Muscle of leg (tissue), 11 donors: ENCODE measurements around the gene RAD51B. TPM values are rescaled to one million over a fixed set of nuclear protein-coding genes. Genes with fewer than 3 reads are reported as not detected.

Experiments
- DNase-seq: peaks from one replicate; pipeline ENCODE4 v3.0.0; 2013
- H3K27ac ChIP-seq: one replicate; pipeline ENCODE4 v1.5.1; 2013; ENCODE audit warnings: mild to moderate bottlenecking, low read length, control low read depth
- H3K27me3 ChIP-seq: one replicate; pipeline ENCODE4 v1.6.1; 2013; ENCODE audit warnings: low read length; ENCODE audit not compliant: control insufficient read depth, insufficient read depth
- H3K36me3 ChIP-seq: one replicate; pipeline ENCODE4 v1.6.1; 2013; ENCODE audit warnings: low read length; ENCODE audit not compliant: control insufficient read depth, insufficient read depth
- H3K4me1 ChIP-seq: one replicate; pipeline ENCODE4 v1.6.1; 2013; ENCODE audit warnings: low read length; ENCODE audit not compliant: control insufficient read depth, insufficient read depth
- H3K4me3 ChIP-seq: one replicate; pipeline ENCODE4 v1.5.1; 2013; ENCODE audit warnings: low read length, control low read depth
- H3K9me3 ChIP-seq: replicated peaks from 2 replicates; pipeline ENCODE4 v1.6.1; 2013; ENCODE audit warnings: low read depth, low read length; ENCODE audit not compliant: control insufficient read depth
- whole genome bisulfite sequencing: methylation state at CpG from one replicate; pipeline ENCODE4 v1.1.5; 2013; ENCODE audit warnings: missing lambda C conversion rate; ENCODE audit not compliant: insufficient coverage; 5-methylcytosine and 5-hydroxymethylcytosine counted together
- polyA plus RNA-seq, 8 donors: library from polyadenylated mRNA; unstranded; fragments of 120-200 nt; gene quantifications; one replicate each; pipeline versions ENCODE4 v1.2.1 to v1.2.3, GENCODE V29; 2013; ENCODE audit warnings: inconsistent platforms in 1 of 8, low replicate concordance in 1 of 8; ENCODE audit not compliant: insufficient read length in 8 of 8, insufficient read depth in 1 of 8
- total RNA-seq: library from RNA; stranded (reverse); fragments of 120-200 nt; gene quantifications from one replicate; pipeline ENCODE4 v1.2.4, GENCODE V29; 2013

The RAD51B gene
- total and polyA plus RNA-seq, 9 donors, result 6.0 to 16.5 (median 7.2) TPM

DNA sequence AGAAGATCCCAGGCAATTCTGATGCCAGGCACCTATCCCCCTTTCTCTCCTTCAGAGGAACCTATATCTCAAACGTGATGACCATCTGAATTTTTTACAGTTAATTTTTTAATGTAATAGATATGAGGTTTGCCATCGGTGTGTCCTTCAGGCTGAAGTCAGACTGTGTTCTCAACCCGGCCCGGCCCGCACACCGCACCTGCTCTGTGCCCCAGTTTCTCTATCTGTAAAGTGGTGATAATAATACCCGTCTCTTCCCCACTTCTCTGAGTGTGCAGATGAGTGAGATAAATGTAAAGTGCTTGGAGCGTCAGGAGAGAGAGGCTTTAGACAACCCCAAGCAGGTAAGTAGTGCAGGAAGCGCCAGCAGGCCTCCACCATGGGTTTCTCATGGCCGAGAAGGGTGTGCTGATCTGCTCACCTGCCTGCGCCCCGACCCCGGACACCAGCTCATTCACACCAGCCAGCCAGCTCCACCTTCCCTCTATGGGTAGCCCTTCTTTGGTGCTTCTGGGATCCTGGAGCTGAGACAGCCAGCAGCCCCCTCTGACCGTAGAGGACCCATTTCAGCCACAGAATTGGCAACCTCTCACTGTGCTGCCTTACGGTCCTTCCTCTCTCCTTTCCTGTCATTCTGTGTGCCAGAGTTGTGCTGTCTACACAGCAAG is 893.3 kb downstream of the RAD51B start:
- 91% methylated on average over 7 of the region's 15 CpGs for WGBS
- no peaks in the 10 kb centered on the region for H3K27me3 ChIP-seq
- no peak overlapping the region for H3K4me3 ChIP-seq
- H3K4me1 ChIP-seq, result peaks cover 14% of the 10 kb centered on the region
- no peaks in the 10 kb centered on the region for H3K9me3 ChIP-seq
- DNase-seq, result no peak
- no peaks in the 10 kb centered on the region for H3K36me3 ChIP-seq
- H3K27ac ChIP-seq, result no peak overlapping the region

DNA sequence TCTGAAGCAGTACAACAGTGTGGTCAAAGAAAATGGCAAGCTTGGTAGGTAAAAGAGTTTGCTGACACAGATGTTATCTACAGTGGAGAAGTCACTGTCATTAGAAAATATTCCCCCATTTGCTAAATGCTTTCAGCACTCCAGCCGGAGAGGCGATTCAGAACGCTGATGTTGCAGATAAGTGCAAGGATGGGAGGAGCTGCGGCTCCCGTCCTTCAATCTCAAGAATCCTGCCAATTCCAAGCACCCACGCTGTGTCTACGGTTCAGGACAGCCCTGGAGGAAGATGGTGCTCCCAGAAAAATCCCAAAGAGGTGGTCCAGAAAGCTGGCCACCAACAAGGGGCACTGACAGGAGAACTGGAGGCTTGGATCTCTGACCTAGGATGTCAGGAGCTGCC is 894.2 kb downstream of the RAD51B start:
- H3K4me3 ChIP-seq, result no peak overlapping the region
- H3K4me1 ChIP-seq, result peaks cover 14% of the 10 kb centered on the region
- H3K27me3 ChIP-seq, result no peaks in the 10 kb centered on the region
- H3K9me3 ChIP-seq, result no peaks in the 10 kb centered on the region
- 73% methylated on average over 2 of the region's 7 CpGs for WGBS
- no peaks in the 10 kb centered on the region for H3K36me3 ChIP-seq
- H3K27ac ChIP-seq, result no peak overlapping the region
- no peak for DNase-seq

DNA sequence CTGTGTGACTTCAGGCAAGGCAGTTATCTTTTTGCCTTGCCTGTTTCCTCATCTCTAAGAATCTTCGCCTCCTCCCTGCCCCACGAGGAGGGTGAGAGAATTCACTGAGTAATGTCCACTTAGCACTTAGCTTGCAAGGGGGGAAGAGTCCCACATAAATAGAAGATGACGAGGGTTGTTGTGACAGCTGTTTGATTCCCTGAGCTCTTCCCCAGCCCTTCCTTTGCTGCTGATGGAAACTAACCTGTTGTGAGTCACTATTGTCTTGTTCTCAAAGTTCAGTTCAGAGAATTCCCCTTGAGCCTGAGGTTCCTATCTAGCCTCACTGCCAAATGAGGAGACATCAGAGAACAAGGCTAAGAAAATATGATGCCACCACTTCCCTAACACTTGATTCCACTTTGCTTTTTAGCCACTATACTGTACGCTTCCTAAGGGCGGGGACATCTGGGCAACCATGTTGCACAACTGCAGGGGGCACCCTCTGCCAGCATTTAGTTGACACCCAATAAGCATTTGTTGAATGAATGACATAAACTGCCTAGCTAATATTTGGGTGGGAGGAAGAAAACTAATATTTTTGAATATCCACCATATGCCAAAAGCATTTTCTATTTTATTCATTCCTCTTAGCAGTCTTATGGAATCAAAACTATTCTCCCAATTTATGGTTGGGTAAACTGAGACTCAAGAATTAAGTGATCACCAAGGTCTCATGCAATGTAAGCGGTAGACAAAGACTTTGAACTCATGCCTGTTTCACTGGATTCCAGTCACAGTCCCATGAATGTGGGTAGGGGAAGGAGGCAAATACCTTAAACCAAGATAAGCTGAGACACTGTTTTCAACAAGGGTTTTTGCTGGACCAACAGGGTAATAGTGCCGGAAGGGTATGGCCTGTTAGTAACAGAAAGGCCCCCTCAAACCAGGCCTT is 895.7 kb downstream of the RAD51B start:
- peak overlapping the region; percentile 1 for H3K27ac ChIP-seq
- peaks cover 3% of the 10 kb centered on the region for H3K9me3 ChIP-seq
- H3K4me3 ChIP-seq, result no peak overlapping the region
- peaks cover 14% of the 10 kb centered on the region for H3K4me1 ChIP-seq
- DNase-seq, result no peak
- no peaks in the 10 kb centered on the region for H3K36me3 ChIP-seq
- H3K27me3 ChIP-seq, result no peaks in the 10 kb centered on the region
- 100% methylated on average over 1 of the region's 7 CpGs for WGBS

DNA sequence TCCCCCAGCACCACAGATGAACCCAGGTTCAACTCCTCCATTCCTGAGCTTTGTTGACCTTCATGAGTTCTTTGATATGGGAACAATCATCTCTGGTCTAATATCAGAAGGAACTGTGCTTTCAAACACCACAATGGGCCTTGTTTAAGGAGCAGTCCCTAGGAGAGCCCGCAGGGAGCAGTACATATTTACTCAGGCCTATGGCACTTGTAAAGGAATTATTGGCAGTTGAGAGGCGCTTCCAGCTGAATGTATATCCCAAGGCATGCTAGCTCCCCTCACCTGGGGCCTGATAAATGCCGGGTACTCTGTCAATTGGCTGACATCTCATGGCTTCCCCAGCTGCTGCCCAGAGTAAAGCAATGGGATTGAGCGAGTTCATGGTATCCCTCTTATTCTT is 897.1 kb downstream of the RAD51B start:
- H3K9me3 ChIP-seq, result peaks cover 6% of the 10 kb centered on the region
- peaks cover 11% of the 10 kb centered on the region for H3K4me1 ChIP-seq
- H3K27ac ChIP-seq, result no peak overlapping the region
- no peak overlapping the region for H3K4me3 ChIP-seq
- 67% methylated on average over 2 of the region's 4 CpGs for WGBS
- no peaks in the 10 kb centered on the region for H3K27me3 ChIP-seq
- no peaks in the 10 kb centered on the region for H3K36me3 ChIP-seq
- DNase-seq, result no peak

DNA sequence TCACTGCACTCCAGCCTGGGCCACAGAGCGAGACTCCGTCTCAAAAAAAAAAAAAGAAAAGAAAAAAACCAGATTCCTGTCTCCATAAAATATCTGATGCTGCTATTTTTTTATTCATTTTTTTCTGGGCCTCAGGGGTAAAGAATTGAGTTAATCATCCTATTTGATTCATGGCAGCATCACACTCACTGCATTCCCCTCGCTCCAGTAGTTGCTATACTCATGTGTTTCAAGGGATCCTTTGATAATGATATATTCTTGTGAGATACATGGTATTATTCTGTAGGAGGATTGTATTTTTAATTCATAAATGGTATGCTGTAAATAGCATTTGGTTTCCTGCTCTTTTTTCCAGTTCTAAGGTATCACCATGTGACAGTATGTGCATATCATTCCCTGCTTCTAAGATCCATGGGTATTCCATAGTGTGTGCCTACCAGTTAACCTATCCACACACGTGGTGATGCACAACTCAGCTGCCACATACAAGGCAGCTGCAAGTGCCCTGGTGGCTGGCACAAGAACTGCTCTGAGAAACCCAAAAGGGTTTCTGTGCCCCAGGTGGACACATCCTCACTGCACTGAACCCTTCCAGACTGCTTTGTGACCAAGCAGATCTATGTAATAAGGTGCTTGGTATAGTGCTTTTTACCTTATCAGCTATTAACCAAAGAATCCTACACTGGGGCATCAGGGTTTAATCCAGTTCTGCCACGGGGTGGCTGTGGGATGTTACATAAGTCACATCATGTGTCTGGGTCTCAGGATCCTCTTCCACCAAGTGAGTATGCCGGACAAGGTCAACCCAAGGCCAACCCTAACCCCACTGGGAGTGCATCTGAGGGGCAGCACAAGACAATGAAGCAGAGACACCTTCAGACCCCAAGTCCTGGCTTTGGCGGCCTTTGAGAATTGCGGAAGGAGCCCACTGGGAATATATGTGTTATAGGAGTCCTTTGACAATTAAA is 898.7 kb downstream of the RAD51B start:
- Histone ChIP-seq H3K27me3 (no peaks in the 10 kb centered on the region), H3K4me1 (peaks cover 10% of the 10 kb centered on the region), H3K36me3 (no peaks in the 10 kb centered on the region), H3K27ac (no peak overlapping the region), H3K4me3 (no peak overlapping the region), H3K9me3 (peaks cover 6% of the 10 kb centered on the region)
- DNase-seq, result no peak
- WGBS, result 85% methylated on average over 3 of the region's 8 CpGs

DNA sequence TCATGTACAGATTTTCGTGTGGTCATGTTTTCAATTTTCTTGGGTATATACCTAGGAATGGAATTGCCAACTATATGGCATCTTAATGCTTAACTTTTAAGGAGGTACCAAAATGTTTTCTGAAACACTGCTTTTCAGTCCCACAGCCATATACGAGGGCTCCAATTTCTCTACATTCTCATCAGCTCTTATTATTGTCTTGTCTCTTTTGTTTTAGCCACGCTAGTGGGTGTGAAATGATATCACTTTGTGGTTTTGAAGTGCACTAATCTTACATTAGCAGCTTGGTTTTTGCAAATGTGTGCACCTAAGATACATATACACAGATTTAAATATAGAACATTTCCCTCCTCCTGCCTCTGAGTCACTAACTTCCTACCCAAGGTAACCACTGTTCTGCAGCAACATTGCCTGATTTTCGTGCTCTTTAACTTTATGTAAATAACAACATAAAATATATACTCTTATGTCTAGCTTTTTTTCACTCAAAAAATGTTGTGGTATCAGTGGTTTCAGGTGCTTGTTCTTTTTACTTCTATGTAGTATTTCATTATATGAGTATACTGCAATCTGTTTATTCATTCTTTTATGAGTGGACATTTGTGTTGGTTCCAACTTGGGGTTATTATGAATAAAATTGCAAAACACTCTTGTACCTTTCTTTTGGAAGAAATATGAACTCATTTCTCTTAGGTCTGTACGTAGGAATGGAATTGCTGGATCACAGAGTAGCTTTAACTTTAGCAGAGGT is 900.2 kb downstream of the RAD51B start:
- Histone ChIP-seq H3K36me3 (no peaks in the 10 kb centered on the region), H3K27me3 (no peaks in the 10 kb centered on the region), H3K4me1 (peaks cover 10% of the 10 kb centered on the region), H3K4me3 (no peak overlapping the region), H3K27ac (no peak overlapping the region), H3K9me3 (peaks cover 6% of the 10 kb centered on the region)
- no peak for DNase-seq
- no CpG with 5 or more reads among the region's 5 CpGs for WGBS

DNA sequence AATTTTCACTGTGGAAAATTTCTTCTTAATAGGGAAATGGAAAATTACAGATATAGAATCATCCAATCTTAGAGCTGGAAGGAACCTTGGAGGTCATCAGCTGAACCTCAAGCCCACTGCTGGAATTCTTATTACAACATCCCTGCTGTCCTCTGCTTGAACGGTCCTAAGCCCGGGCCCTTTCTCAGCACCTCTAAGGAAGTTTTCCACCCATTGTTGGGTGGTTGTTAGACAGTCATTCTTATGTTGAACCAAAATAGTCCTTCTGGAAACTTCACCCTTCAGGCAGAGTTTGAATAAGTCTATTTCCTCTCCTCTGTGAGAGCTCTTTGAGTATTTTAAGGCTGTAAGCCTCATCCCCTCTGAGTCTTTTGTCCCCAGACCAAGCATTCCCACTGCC is 902.6 kb downstream of the RAD51B start:
- H3K4me1 ChIP-seq, result peaks cover 2% of the 10 kb centered on the region
- no CpG with 5 or more reads among the region's 2 CpGs for WGBS
- H3K27me3 ChIP-seq, result no peaks in the 10 kb centered on the region
- H3K36me3 ChIP-seq, result no peaks in the 10 kb centered on the region
- no peak for DNase-seq
- H3K9me3 ChIP-seq, result peaks cover 6% of the 10 kb centered on the region
- no peak overlapping the region for H3K4me3 ChIP-seq
- H3K27ac ChIP-seq, result no peak overlapping the region

DNA sequence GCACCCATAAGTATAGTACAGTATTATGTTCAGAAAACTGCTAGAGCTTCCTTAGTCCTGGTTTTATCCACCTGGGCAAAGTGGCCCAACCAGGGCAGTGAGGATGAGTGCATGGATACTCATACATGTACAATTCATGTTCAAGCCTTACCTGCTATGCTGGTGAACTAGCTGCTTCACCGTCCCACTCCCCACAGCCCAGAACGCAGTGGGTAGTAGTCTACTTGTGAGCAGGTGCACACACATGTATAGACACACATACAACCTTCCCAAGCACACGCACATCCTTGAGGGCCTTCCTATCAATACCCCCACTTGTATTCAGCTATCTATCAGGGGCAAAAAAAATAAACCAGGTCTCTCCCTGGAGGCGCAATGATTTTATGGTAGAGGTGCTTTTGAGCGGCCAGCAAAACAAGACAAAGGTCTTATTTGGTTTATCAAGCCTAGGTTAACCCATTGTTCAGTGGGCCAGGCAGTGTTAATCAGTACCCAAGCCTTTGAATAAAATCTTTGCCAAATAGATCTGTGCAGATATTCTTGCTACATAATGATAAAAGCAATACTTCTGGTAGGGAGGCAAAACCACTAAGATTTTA is 903.5 kb downstream of the RAD51B start:
- Histone ChIP-seq H3K4me1 (peaks cover 7% of the 10 kb centered on the region), H3K27me3 (no peaks in the 10 kb centered on the region), H3K9me3 (peaks cover 6% of the 10 kb centered on the region), H3K36me3 (no peaks in the 10 kb centered on the region), H3K27ac (no peak overlapping the region), H3K4me3 (no peak overlapping the region)
- 80% methylated on average over 1 of the region's 5 CpGs for WGBS
- DNase-seq, result no peak

DNA sequence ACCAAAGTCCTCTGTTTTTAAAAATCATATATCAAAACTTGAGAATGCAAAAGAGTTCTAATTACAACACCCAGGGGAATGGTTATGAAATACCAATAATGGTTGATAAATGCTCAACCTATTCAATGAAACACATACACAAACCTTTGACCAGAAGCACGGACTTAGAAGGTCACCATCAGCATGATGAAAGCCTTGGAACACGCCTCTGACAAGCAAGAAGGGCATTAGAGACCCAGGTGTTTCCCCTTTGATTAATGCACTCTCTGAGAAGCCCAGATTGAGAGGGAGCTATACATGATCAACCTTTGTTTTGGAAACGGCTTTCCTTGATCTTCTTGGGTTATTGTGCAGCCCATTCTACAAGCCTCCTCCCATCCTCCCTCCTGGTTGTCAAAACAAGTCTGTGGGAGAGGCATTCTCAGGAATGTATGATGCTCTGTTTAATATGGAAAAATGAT is 904.3 kb downstream of the RAD51B start:
- no peak overlapping the region for H3K27ac ChIP-seq
- WGBS, result no CpG with 5 or more reads among the region's 3 CpGs
- DNase-seq, result peak; percentile 59

More for the DNA sequence above, 904.3 kb downstream of the RAD51B start:
- no peaks in the 10 kb centered on the region for H3K36me3 ChIP-seq
- peaks cover 14% of the 10 kb centered on the region for H3K4me1 ChIP-seq
- H3K9me3 ChIP-seq, result peaks cover 6% of the 10 kb centered on the region
- H3K27me3 ChIP-seq, result no peaks in the 10 kb centered on the region
- no peak overlapping the region for H3K4me3 ChIP-seq
